ENCODE results near the gene THAP3.

DNA sequence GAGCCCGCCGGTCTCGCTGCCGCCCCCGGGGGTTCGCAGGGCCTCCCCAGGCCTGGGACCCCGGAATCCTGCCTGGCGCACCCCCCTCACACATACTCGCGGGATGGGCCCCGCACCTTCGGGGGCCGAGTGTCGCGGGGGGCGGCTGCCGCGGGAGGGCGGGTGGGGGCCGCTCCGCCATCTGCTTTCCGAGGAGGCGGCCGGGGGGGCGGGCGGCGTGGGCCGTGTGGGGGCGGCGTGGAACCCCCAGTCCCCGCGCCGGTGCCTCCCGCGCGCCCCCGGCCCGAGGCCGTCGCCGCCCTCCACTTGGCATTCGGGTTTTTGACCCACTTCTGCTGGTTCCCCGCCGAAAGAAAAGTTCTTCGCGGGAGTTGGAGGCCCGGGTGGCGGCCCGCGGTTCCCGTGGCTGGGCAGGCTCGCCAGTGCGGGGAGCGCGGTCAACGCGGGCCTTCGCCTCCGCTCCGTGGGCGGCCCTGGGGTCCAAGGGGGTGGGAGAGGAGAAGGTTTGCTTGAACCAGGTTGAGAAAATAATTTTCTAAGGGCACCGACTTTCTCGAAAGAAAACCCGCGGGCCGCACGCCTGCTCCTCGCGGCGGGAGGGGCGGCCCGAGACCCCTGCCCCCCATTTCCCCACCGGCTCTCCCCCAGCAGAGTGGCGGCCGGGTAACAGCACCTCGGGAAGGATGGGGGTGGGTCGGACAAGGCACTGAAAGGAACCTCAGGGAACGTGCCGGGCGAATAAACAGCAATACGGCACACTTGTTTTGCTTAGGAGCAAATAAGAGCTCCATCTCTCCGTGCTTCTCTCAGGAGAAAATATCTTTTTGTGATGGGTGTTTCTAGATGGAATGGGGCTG, 9.5 kb upstream of the THAP3 start:
- TF ChIP-seq CTCF (IDR thresholded peaks at IDR 0.05) (no peak), POLR2A (IDR thresholded peaks at IDR 0.05) (no peak), EP300 (IDR thresholded peaks at IDR 0.05) (no peak)
